ENCODE measurements around the gene DCUN1D5. TPM values are rescaled to one million over a fixed set of nuclear protein-coding genes. Genes with fewer than 3 reads are reported as not detected.

DCUN1D5 gene
- 10 to 100 TPM; 14.5 to 45.4 (median 17.8) TPM for total RNA-seq
- 10 to 100 TPM; 13.8 to 22.0 TPM for polyA plus RNA-seq
- long read RNA-seq, donor 1, transcript DCUN1D5-201 (8 exons, 1,337 nt) = major isoform, 29 of 39 reads
- long read RNA-seq, donor 1, partial matches to known transcripts = 0 of 39 reads
- long read RNA-seq, donor 1, other reads (novel, unspliced or antisense) = 9 of 39 reads
- long read RNA-seq, donor 2, transcript DCUN1D5-201 (8 exons, 1,337 nt) = major isoform, 43 of 52 reads
- long read RNA-seq, donor 2, partial matches to known transcripts = 6 of 52 reads
- long read RNA-seq, donor 2, other reads (novel, unspliced or antisense) = 0 of 52 reads
- long read RNA-seq, donor 3, transcript DCUN1D5-201 (8 exons, 1,337 nt) = major isoform, 21 of 27 reads
- long read RNA-seq, donor 3, partial matches to known transcripts = 0 of 27 reads
- long read RNA-seq, donor 3, other reads (novel, unspliced or antisense) = 4 of 27 reads

DNA sequence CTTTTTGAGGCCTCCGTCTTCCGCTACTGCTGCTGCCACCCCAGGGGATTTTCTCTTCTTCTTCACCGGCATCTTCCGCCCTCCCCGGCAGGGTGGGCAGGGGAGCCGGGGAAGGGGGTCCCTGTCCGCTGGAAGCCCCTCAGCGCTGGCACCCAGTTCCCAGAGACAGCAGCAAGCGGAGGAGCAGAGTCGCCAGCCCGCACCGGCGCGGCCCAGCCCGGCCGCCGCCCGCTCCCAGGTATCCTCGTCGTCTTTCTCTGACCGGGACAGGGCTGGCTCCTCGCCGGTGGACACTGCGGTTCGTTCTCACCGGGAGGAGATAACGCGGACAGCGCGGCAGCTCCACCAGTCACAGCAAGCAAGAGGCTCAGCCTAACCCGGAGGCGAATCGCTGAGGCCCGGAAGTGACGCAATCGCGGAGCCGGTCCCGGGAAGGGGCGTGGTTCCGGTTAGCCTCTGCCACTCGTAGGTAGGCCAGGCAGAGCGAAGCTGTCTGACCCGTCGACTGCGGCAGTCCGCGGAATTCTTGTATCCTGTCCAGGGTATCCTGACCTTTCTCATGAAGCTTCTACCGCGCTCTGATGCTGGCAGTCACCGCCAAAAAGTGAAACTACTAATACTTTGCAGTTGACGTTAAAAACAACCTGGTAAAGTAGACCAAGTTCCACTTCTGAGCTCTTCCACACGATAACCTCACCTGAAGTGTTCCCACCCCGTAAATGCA lies at the start of gene DCUN1D5:
DCUN1D5 (minus strand) TSS at position 360 of the 724 bp plus-strand sequence; CDS start at position 72, 288 bp downstream.
- DNase-seq = peak; percentile 94 to 96 (median 96)
- H3K4me3 ChIP-seq = peak within 1 kb of the TSS; percentile 96
- WGBS, 3 donors = 0% methylated on average over 32 to 54 of the region's 54 CpGs
- H3K27ac ChIP-seq = no peak within 1 kb of the TSS
- H3K4me1 ChIP-seq (ENCODE audit: insufficient read depth) = peaks cover 3% of the 10 kb centered on the region
- H3K9me3 ChIP-seq = no peaks in the 10 kb centered on the region
- intact Hi-C loops (cut with DNase I) = no loop called here
- H3K36me3 ChIP-seq = no peaks in the 10 kb centered on the region
- TF ChIP-seq EP300 (IDR thresholded peaks at IDR 0.05) (peak; percentile 9), POLR2A (IDR thresholded peaks at IDR 0.05) (peak; percentile 49)
- TF ChIP-seq, protein P1, sequence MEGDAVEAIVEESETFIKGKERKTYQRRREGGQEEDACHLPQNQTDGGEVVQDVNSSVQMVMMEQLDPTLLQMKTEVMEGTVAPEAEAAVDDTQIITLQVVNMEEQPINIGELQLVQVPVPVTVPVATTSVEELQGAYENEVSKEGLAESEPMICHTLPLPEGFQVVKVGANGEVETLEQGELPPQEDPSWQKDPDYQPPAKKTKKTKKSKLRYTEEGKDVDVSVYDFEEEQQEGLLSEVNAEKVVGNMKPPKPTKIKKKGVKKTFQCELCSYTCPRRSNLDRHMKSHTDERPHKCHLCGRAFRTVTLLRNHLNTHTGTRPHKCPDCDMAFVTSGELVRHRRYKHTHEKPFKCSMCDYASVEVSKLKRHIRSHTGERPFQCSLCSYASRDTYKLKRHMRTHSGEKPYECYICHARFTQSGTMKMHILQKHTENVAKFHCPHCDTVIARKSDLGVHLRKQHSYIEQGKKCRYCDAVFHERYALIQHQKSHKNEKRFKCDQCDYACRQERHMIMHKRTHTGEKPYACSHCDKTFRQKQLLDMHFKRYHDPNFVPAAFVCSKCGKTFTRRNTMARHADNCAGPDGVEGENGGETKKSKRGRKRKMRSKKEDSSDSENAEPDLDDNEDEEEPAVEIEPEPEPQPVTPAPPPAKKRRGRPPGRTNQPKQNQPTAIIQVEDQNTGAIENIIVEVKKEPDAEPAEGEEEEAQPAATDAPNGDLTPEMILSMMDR (IDR thresholded peaks at IDR 0.05) = no peak
- no peaks in the 10 kb centered on the region for H3K27me3 ChIP-seq

DNA sequence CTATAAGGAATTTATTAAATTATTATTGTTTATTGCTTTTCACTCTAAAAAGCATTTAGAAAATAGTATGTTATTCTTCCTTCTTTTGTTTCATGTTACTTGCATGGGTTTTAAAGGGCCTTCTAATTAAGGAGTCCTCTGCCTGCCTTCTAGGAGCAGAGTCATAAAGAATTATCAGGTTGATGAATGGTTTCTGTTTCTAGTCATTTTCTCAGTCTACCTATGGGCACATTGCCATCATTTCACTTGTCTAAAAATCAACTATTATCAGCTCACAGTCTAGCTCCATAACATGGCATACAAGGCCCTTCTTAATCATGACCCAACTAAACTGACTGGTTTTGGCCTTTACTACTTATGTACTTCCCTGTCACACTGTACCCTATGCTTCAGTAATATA lies 33.5 kb upstream of the DCUN1D5 start:
- H3K36me3 ChIP-seq = no peaks in the 10 kb centered on the region
- TF ChIP-seq, protein P1 (IDR thresholded peaks at IDR 0.05) = no peak
- no peak for TF ChIP-seq EP300 (IDR thresholded peaks at IDR 0.05)
- TF ChIP-seq POLR2A (IDR thresholded peaks at IDR 0.05) = no peak
- no peaks in the 10 kb centered on the region for H3K27me3 ChIP-seq
- H3K27ac ChIP-seq = no peak overlapping the region
- no peak overlapping the region for H3K4me3 ChIP-seq
- no peaks in the 10 kb centered on the region for H3K4me1 ChIP-seq (ENCODE audit: insufficient read depth)
- H3K9me3 ChIP-seq = no peaks in the 10 kb centered on the region
- intact Hi-C loops (cut with DNase I) = no loop called here
- no peak for DNase-seq

DNA sequence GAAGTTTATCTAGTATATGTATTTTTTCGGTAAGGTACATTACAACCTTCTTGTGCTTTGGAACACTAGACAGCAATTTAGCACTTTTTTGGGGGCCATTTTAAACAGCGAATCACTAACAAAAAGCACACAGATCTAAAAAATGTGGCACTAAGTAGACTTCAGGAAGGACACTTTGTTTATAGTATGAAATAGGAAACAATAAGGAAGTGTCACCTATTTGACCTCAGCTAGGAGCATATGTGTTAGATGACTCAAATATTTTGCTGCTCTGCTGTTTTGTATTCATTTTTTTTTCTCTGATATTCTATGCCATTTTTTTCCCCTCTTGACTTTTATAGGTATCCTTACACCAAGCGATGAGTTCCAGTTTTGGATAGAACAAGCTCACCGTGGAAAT lies 22.9 kb upstream of the DCUN1D5 start:
- DNase-seq = no peak
- intact Hi-C loops (cut with DNase I) = no loop called here
- TF ChIP-seq EP300 (IDR thresholded peaks at IDR 0.05) = no peak
- H3K27me3 ChIP-seq = no peaks in the 10 kb centered on the region
- peaks cover 5% of the 10 kb centered on the region for H3K4me1 ChIP-seq (ENCODE audit: insufficient read depth)
- 94 to 97% (median 96%) methylated on average over 4 of the region's 4 CpGs for WGBS, 3 donors
- H3K9me3 ChIP-seq = no peaks in the 10 kb centered on the region
- H3K4me3 ChIP-seq = no peak overlapping the region
- no peak overlapping the region for H3K27ac ChIP-seq
- no peaks in the 10 kb centered on the region for H3K36me3 ChIP-seq

DNA sequence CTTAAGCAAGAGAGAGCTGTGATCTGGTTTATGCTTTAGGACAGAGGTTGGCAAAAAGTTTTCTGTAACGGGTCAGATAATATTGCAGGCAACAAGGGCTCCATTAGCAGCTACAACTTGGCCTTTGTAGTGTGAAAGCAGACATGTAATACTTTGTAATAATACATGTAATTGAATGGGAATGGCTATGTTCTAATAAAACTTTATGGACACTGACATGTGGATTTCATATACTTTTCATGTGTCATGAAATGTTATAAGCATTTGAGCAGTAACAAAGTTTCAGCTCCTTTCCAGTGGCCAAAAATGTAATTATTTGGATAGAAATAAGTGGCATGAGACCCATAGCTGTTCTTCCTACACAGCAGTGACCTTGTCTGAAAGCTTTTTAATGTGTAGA lies 20.4 kb upstream of the DCUN1D5 start:
- Histone ChIP-seq H3K4me1 (ENCODE audit: insufficient read depth) (peaks cover 5% of the 10 kb centered on the region), H3K36me3 (no peaks in the 10 kb centered on the region), H3K4me3 (no peak overlapping the region), H3K27me3 (no peaks in the 10 kb centered on the region), H3K9me3 (no peaks in the 10 kb centered on the region), H3K27ac (no peak overlapping the region)
- intact Hi-C loops (cut with DNase I) = no loop called here
- no peak for DNase-seq
- WGBS, 3 donors = 88 to 93% (median 88%) methylated on average over 1 of the region's 1 CpG
- TF ChIP-seq EP300 (IDR thresholded peaks at IDR 0.05) = no peak

DNA sequence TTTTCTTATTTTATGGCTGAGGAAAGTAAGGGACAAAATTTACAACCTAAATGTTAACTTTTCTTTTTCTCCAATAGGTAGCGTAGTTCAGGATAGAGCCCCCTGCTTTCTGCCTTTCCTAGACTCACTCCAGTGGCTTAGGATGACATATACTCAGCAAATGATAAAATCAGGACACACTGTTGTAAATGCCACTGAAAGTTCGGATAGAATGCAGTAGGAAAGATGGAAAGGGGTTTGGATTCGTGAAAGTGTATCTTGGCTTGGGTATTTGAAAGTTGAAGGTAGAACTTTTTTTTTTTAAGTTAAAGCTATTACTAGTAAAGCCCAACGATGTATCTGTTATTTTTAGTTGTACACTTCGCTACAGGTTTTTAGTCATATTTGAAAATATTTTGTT lies 19.4 kb upstream of the DCUN1D5 start:
- intact Hi-C loops (cut with DNase I) = no loop called here
- Histone ChIP-seq H3K36me3 (no peaks in the 10 kb centered on the region), H3K4me3 (no peak overlapping the region), H3K9me3 (no peaks in the 10 kb centered on the region), H3K27me3 (no peaks in the 10 kb centered on the region), H3K27ac (no peak overlapping the region), H3K4me1 (ENCODE audit: insufficient read depth) (peaks cover 5% of the 10 kb centered on the region)
- DNase-seq = no peak
- WGBS, 3 donors = 73 to 87% (median 84%) methylated on average over 5 of the region's 5 CpGs
- TF ChIP-seq EP300 (IDR thresholded peaks at IDR 0.05) (no peak), POLR2A (IDR thresholded peaks at IDR 0.05) (no peak)
- TF ChIP-seq, protein P1 (IDR thresholded peaks at IDR 0.05) = no peak
